ENCODE measurements around the gene PLXNA4. TPM values are rescaled to one million over a fixed set of nuclear protein-coding genes. Genes with fewer than 3 reads are reported as not detected.

PLXNA4 gene
- total and polyA plus RNA-seq, 9 of the 15 experiments (the other 6 are each of a cell fraction or from before 2014, with no cell fraction given), result under 0.01 to 0.09 TPM; not detected in 7

DNA sequence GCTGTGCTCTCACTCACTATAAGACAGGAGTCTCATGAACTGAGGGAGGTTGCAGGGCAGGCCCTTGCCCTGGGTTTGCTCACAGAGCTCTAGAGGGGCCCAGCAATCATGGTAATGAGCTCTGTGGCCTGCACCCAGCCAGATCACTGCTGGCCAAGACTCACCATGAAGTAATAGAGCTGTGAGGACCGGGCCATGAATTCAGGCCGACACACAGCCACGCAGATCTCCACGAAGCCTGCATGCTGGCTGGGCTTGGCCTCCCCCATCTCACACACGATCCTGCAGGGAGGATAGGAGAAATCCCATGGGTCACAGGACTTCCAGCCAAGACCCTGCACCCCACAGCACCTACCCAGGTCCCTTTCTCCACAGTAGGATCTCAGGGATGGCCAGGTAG lies 382.4 kb downstream of the PLXNA4 start:
- TF ChIP-seq ZNF644 (tag; IDR thresholded peaks at IDR 0.05; ENCODE audit: low read depth) (no peak), PHF8 (IDR thresholded peaks at IDR 0.05; ENCODE audit: borderline replicate concordance, low read length) (no peak), ELF4 (CRISPR knock-in tag; IDR thresholded peaks at IDR 0.05) (no peak), PHB2 (IDR thresholded peaks at IDR 0.05; ENCODE audit: low read depth) (no peak), ILK (tag; IDR thresholded peaks at IDR 0.05; ENCODE audit: borderline replicate concordance, low read depth) (no peak), ATF7 (IDR thresholded peaks at IDR 0.05) (no peak), ZNF253 (CRISPR knock-in tag; conservative IDR thresholded peaks at IDR 0.05) (no peak), MEF2D (tag; conservative IDR thresholded peaks at IDR 0.05; ENCODE audit: low read depth) (no peak)
- TF ChIP-seq, protein P1, sequence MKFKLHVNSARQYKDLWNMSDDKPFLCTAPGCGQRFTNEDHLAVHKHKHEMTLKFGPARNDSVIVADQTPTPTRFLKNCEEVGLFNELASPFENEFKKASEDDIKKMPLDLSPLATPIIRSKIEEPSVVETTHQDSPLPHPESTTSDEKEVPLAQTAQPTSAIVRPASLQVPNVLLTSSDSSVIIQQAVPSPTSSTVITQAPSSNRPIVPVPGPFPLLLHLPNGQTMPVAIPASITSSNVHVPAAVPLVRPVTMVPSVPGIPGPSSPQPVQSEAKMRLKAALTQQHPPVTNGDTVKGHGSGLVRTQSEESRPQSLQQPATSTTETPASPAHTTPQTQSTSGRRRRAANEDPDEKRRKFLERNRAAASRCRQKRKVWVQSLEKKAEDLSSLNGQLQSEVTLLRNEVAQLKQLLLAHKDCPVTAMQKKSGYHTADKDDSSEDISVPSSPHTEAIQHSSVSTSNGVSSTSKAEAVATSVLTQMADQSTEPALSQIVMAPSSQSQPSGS (CRISPR knock-in tag; IDR thresholded peaks at IDR 0.05), result no peak
- TF ChIP-seq, protein P2, sequence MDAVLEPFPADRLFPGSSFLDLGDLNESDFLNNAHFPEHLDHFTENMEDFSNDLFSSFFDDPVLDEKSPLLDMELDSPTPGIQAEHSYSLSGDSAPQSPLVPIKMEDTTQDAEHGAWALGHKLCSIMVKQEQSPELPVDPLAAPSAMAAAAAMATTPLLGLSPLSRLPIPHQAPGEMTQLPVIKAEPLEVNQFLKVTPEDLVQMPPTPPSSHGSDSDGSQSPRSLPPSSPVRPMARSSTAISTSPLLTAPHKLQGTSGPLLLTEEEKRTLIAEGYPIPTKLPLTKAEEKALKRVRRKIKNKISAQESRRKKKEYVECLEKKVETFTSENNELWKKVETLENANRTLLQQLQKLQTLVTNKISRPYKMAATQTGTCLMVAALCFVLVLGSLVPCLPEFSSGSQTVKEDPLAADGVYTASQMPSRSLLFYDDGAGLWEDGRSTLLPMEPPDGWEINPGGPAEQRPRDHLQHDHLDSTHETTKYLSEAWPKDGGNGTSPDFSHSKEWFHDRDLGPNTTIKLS (IDR thresholded peaks at IDR 0.05; ENCODE audit: borderline replicate concordance, low read depth), result no peak
- TF ChIP-seq, protein P3, sequence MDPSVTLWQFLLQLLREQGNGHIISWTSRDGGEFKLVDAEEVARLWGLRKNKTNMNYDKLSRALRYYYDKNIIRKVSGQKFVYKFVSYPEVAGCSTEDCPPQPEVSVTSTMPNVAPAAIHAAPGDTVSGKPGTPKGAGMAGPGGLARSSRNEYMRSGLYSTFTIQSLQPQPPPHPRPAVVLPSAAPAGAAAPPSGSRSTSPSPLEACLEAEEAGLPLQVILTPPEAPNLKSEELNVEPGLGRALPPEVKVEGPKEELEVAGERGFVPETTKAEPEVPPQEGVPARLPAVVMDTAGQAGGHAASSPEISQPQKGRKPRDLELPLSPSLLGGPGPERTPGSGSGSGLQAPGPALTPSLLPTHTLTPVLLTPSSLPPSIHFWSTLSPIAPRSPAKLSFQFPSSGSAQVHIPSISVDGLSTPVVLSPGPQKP (CRISPR knock-in tag; IDR thresholded peaks at IDR 0.05), result no peak
- TF ChIP-seq, protein P4, sequence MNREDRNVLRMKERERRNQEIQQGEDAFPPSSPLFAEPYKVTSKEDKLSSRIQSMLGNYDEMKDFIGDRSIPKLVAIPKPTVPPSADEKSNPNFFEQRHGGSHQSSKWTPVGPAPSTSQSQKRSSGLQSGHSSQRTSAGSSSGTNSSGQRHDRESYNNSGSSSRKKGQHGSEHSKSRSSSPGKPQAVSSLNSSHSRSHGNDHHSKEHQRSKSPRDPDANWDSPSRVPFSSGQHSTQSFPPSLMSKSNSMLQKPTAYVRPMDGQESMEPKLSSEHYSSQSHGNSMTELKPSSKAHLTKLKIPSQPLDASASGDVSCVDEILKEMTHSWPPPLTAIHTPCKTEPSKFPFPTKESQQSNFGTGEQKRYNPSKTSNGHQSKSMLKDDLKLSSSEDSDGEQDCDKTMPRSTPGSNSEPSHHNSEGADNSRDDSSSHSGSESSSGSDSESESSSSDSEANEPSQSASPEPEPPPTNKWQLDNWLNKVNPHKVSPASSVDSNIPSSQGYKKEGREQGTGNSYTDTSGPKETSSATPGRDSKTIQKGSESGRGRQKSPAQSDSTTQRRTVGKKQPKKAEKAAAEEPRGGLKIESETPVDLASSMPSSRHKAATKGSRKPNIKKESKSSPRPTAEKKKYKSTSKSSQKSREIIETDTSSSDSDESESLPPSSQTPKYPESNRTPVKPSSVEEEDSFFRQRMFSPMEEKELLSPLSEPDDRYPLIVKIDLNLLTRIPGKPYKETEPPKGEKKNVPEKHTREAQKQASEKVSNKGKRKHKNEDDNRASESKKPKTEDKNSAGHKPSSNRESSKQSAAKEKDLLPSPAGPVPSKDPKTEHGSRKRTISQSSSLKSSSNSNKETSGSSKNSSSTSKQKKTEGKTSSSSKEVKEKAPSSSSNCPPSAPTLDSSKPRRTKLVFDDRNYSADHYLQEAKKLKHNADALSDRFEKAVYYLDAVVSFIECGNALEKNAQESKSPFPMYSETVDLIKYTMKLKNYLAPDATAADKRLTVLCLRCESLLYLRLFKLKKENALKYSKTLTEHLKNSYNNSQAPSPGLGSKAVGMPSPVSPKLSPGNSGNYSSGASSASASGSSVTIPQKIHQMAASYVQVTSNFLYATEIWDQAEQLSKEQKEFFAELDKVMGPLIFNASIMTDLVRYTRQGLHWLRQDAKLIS (CRISPR knock-in tag; IDR thresholded peaks at IDR 0.05), result no peak
- no peak overlapping the region for H2AFZ ChIP-seq (ENCODE audit: low read depth, low read length)
- H3K4me3 ChIP-seq, result no peak overlapping the region
- no TSS peak for BruUV-seq (replicated peaks)
- FAIRE-seq, result no peak
- CTCF ChIA-PET (ENCODE audit: low intra/inter-chr PET ratio), result interaction anchor here (0.7 kb wide), 1 partner anchor 335 kb away, joined by 3 read pairs; no protein-coding TSS in a partner anchor
- H3K9ac ChIP-seq (ENCODE audit: insufficient read depth in 1 of 2, low read depth in 2 of 2, low read length in 2 of 2), result peak overlapping the region in 1 of 2 experiments; percentile 22; a peak in 1 of 4 replicates
- no peaks in the 10 kb centered on the region for H3K79me2 ChIP-seq (ENCODE audit: control insufficient read depth, insufficient read depth, low read length)
- WGBS (ENCODE audit: insufficient coverage, low coverage, missing lambda C conversion rate), result 0% methylated on average over 5 of the region's 5 CpGs
- POLR2A ChIA-PET, result interaction anchor here (1.2 kb wide), 1 partner anchor 47 kb away, joined by 3 read pairs; no protein-coding TSS in a partner anchor
- intact Hi-C loops (cut with micrococcal nuclease), result no loop called here
- DNase-seq (ENCODE audit: extremely low read depth in 1 of 4, low spot score in 3 of 4), result no peak
- no peaks in the 10 kb centered on the region for H3K9me1 ChIP-seq (ENCODE audit: control insufficient read depth, insufficient read depth, low read length)
- H4K20me1 ChIP-seq (replicated peaks; ENCODE audit: control insufficient read depth, insufficient read depth, low read length), result no peaks in the 10 kb centered on the region; the same call in none of the 2 replicates
- in situ Hi-C loops (cut with MboI), result no loop called here
- no peak overlapping the region for H3K27ac ChIP-seq (ENCODE audit: extremely low read depth, low read depth, low read length)
- no peaks in the 10 kb centered on the region for H3K36me3 ChIP-seq (ENCODE audit: control insufficient read depth, insufficient read depth, low read length)
- no peaks in the 10 kb centered on the region for H3K4me1 ChIP-seq (replicated peaks in 1 of 2; ENCODE audit: control insufficient read depth in 2 of 2, insufficient read depth in 2 of 2, low read length in 2 of 2)
- peaks cover 0 to 6% of the 10 kb centered on the region in 2 experiments; a peak in 1 of 5 replicates for H3K27me3 ChIP-seq (ENCODE audit: control insufficient read depth in 2 of 2, insufficient read depth in 2 of 2, low read length in 2 of 2)
- H3K9me3 ChIP-seq (replicated peaks; ENCODE audit: control insufficient read depth, insufficient read depth, low read depth, low read length), result no peaks in the 10 kb centered on the region
- ATAC-seq, result no peak
- H3K4me2 ChIP-seq (ENCODE audit: insufficient read depth, low read length), result no peak overlapping the region
